Measurements from ENCODE around the gene GASK1A. TPM values are rescaled to one million over a fixed set of nuclear protein-coding genes. Genes with fewer than 3 reads are reported as not detected.
A peak's percentile ranks its signal among the peaks of the same experiment; 100 is the strongest.
"Not testable (repeated sequence)": the region's sequence is repeated elsewhere in the genome, so short reads cannot be mapped to it uniquely, and the experiment has no call there.

GASK1A gene
- polyA plus RNA-seq (2013, experiment 1 of 2; ENCODE audit: insufficient read length), result 0.35 TPM
- 0.41 TPM for polyA plus RNA-seq (2013, experiment 2 of 2; ENCODE audit: insufficient read length)

DNA sequence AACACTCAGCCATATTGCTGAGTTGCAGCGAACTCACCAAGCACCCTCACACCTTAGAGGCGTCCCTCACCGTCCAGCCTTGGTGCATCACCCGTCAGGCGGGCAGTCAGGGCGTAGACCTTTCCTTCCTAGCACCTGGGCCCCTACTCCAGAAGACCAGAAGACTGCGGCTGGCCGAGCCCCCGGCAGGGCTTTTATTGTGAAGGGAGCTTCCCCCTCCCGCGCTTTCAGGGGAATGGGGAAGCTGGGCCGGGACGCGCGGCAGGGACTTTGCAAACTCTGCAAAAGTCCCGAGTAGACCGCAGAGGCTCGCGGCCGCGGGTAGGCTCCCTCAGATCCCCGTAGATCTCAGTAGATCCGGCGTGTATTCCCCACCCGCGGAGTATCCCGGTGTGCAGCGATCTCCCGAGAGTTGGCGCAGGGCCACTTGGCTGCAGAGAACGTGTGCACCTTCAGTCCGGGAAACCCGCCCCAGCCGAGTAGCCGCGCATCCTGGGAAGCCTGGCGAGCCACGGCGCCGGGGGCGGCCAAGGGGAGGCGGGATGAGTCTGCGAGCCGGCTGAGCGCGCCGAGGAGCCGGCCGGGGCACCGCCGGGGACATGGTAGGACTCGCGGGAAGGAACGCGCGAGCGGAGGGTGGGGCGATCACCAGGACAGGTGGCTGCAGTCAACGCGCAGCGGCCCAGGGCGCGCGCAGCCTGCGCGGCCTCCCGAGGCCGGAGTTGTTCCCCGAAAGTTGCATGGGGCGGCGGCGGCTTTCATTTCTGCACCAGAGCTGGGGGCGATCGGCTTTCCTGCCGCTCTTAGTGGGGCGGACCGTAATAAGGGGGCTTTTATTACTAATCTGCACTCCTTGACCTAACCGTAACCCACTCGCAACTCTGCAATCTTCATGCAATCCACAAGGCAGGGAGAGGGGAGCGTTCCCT is at the start of gene GASK1A:
Gene GASK1A, plus strand, starts transcription at position 268 of the 929 bp plus-strand sequence. Its CDS starts 332 bp downstream, at position 600.
- DNase-seq, result peak; percentile 6

DNA sequence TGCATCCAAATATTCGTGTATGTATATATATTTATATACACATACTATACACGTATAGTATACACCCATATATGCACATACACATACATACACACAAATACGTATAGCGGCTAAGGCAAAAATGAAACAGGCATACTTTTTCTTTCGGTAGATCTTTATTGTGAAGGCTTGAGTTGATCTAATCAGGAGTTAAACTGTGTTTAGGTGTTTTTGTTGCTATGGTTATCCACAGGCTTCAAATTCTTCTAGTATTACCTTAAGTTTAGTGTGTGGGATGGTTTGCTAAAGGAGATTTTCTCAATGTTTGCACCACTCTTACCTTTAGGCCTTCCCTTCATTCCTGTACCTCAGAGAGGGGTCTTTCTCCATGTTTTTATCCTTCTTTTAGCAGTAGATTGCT is 45.0 kb upstream of the GASK1A start:
- no peak for DNase-seq

DNA sequence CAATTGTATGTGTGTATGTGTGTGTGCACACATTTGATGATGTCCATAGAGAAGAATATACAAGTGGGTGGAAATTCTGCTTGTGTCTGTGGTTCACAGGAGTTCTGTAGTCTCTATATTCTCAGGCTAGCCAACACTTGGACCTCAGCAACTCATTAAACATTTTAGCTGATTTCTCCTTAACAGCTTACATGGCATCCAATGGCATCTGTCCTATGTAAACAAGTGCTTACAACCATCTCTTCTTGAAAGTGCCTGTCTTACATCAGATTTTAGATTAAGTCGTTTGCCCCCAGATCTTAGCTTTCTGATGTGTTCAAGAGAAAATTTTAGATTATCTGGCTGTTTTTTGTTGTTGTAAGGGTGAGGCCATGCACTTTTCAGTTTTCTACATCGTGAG is 44.2 kb upstream of the GASK1A start:
- DNase-seq, result no peak

DNA sequence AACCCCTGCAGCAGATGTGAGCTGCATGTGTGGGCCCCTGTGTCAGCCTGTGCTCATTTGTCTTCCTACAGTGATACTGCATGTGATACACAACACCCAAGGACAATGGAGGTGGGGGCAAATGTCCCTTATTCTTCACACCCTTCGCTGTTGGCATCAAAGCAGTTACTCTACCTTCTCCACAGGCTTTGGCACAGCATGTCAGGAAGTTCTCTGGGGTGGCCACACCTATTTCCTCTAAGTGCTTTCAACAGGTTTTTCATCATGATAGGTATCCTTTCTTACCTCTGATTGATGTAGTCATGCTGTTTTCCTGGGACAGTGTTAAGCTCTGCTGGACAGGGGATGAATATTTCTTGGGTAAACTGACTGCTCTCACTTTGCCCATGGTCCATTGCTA is 43.6 kb upstream of the GASK1A start:
- DNase-seq, result no peak

GRCh38 chr3:42936157-42936981 is 42.7 kb upstream of the GASK1A start:
- DNase-seq, result peak; percentile 68

- DNase-seq, result no peak
Measured at GRCh38 chr3:42937334-42937733, 41.8 kb upstream of the GASK1A start.

- DNase-seq, result no peak
Measured at GRCh38 chr3:42942693-42943092, 36.4 kb upstream of the GASK1A start.

DNA sequence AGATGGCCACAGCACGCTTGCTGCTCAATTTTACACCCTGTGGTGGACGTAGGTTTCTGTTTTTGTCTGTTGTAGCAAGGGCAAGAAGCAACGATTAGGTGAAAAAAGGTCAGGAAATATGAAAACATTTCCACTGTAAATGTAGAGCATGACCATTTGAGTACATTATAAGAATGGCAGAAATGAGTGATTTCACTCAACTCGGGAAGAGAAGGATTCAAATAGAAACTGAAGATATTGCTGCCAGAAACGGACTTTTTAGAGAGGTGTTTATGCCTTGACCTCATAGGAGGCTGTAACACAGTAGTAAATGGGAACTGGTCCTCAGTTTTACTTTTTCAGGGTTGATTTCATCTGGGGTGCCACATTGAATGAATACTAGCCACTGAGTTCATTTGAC is 33.1 kb upstream of the GASK1A start:
- DNase-seq, result no peak

GRCh38 chr3:42957573-42957972 is 21.5 kb upstream of the GASK1A start:
- no peak for DNase-seq

DNA sequence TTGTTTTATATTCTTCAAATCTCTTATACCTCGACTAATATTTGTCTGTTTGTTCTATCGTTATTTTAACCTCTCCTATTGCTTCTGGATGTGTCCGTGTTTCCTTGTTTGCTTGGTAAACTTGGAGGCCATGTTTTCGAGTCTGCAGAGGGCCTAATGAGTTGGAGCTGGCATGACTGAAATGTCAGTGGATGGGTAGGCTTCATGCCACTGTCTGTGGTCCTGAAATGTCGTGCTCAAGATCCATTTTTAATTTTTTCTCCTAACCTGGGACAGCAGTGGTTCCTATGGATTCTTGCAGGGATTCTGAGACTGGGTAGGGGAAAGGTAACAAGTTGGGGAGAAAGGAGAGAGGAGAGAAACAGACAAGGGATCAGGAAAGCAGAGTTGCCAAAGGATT is 18.8 kb upstream of the GASK1A start:
- DNase-seq, result no peak

GRCh38 chr3:42960786-42961185 is 18.3 kb upstream of the GASK1A start:
- DNase-seq, result no peak

DNA sequence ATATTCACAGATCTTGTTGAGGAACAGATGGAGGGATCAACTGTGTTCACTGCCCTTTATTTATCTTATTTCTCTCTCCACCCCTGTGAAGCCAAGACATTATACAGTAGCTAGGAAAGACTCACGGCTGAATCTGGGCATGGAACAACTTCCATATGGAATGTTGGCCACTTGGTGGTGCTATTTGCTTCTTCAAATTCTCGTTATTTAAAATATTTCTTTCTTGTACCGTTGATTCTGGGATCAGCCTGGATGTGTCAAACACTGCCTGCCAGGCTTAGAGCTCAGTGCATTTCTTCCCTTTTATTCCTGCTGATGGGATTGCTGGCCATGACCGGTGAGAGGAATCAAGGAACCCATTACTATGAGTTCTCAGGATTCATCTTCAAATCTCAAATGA is 17.5 kb upstream of the GASK1A start:
- peak; percentile 54 for DNase-seq

DNA sequence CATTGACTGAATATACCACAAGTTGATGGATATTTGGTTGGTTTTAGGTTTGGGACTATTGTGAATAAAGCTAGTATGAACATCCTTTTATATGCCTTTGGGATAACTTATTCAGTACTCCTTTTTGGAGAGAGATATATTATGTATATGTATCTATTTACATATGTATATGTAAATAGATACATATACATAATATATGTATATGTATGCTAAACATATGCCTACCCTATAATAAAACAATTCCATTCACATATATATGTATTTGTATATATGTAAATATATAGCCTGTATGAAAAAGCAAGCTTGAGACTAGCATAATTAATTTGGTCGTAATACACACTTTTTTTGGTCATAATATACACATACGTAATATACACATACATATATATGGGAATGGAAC is 15.8 kb upstream of the GASK1A start:
- no peak for DNase-seq

DNA sequence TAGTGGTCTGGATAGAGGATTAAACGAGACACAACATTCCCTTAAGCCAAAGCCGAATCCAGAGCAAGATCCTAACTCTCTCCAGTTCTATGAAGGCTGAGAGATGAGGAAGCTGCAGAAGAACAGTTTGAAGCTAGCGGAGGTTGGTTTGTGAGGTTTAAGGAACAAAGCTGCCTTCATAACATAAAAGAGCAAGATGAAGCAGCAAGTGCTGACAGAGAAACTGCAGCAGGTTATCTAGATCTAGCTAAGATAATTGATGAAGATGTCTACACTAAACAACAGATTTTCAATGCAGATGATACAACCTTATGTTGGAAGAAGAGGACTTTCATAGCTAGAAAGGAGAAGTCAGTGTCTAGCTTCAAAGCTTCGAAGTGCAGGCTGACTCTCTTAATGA is 14.8 kb upstream of the GASK1A start:
- no peak for DNase-seq

GRCh38 chr3:42970557-42970956 is 8.6 kb upstream of the GASK1A start:
- DNase-seq, result no peak

GRCh38 chr3:42970976-42971772 is 7.9 kb upstream of the GASK1A start:
- DNase-seq, result no peak

DNA sequence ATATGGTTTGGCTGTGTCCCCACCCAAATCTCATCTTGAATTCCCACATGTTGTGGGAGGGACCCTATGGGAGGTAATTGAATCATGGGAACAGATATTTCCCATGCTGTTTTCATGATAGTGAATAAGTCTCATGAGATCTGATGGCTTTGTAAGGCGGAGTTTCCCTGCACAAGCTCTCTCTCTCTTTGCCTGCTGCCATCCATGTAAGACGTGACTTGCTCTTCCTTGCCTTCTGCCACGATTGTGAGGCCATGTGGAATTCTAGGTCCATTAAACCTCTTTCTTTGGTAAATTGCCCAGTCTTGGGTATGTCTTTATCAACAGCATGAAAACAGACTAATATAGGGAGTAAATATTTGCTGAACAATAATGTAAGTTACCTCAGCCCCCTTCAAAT is 4.2 kb upstream of the GASK1A start:
- not testable (repeated sequence) for DNase-seq

DNA sequence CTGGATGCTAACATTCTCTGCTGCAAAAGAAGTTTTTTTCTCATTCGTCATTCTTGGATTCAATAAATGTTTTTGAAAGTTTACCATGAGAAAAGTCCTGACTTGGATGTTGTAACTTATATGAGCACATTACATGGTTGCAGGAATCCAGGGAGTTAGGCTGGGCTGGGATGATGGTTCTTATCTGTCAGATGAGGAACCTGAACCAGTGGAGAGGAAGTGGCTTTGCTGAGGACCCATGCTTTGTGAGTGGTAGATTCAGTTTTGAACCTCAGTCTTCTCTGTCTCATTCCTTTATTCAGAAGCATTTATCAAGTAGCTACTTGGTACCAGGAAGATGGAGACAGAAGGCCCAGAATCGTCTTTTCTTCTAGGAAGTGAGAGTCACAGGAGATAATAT is 3.7 kb upstream of the GASK1A start:
- no peak for DNase-seq

GRCh38 chr3:42975955-42976354 is 3.2 kb upstream of the GASK1A start:
- no peak for DNase-seq

- DNase-seq, result no peak
Measured at GRCh38 chr3:42980209-42980608, 1.1 kb downstream of the GASK1A start.

GRCh38 chr3:42980909-42981308 is 1.8 kb downstream of the GASK1A start:
- no peak for DNase-seq

DNA sequence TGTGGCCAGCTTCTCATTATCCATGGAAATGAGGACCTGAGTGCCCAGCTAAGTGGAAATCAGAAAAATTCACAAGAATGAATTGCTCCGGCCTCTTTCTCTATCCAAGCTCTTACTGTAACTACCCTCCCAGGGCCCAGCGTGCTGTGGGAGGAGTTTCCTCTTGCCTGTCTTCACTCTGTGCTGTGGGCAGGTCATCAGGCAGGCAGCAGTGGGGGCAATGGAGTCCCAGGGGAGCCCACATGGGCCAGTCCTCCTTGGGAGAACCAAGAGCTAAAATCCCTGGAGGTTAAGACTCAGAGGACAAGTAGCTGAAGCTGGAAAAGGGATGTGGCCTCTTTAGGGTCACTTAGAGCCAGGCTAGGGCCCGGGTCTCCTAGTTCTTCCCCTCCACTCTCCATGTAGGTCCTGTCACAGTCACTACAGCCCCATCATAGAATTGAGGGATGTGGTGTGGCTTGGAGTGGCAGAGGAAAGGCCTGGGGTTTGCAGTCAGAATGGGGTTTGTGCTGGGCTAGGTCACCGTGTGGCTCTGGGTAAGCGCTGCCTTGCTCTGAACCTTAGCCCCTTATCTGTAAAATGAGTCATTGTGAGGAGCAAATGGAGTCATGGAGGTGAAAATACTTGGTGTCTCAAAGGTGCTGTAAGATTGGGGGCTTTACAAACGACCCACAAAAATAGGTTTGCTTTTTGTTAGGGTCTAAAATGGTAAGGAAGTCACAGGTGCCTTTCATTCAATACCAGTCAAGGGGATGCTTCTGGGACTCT is 3.7 kb downstream of the GASK1A start:
- DNase-seq, result no peak

Measured in fibroblast of skin of scalp (primary cell).